Calu3 (cell line): ENCODE results near the gene PPP1R2. TPM values are rescaled to one million over a fixed set of nuclear protein-coding genes. Genes with fewer than 3 reads are reported as not detected.

Experiments used
- BruUV-seq: library from RNA; stranded (reverse); fragments of 400-500 nt; replicated peaks from 2 replicates; lab custom pipeline; 2021; lab: Mats Ljungman, UMichigan
- CTCF ChIA-PET: fragments of 300-600 bp; sonication (Branson Sonifier 250); formaldehyde crosslinking; loops from one replicate; lab custom pipeline; 2022; ENCODE audit warnings: antibody characterized with exemption; lab: Charles Lee
- DNase-seq: peaks from one replicate; pipeline ENCODE4 v3.0.0; 2022
- H3K27ac Mint-ChIP-seq: one replicate; pipeline ENCODE4 v1.8.0; 2022; ENCODE audit warnings: mixed read lengths; ENCODE audit not compliant: unreplicated experiment
- H3K27me3 Mint-ChIP-seq: one replicate; pipeline ENCODE4 v1.8.0; 2022; ENCODE audit warnings: mixed read lengths; ENCODE audit not compliant: unreplicated experiment
- H3K36me3 Mint-ChIP-seq: one replicate; pipeline ENCODE4 v1.8.0; 2022; ENCODE audit warnings: mild to moderate bottlenecking, moderate library complexity, mixed read lengths; ENCODE audit not compliant: insufficient read depth, unreplicated experiment
- H3K4me1 Mint-ChIP-seq: one replicate; pipeline ENCODE4 v1.8.0; 2022; ENCODE audit warnings: mild to moderate bottlenecking, low read depth, mixed read lengths; ENCODE audit not compliant: unreplicated experiment
- H3K4me3 Mint-ChIP-seq: one replicate; pipeline ENCODE4 v1.8.0; 2022; ENCODE audit warnings: mild to moderate bottlenecking, low read depth, moderate library complexity, mixed read lengths; ENCODE audit not compliant: unreplicated experiment
- H3K9me3 Mint-ChIP-seq: one replicate; pipeline ENCODE4 v1.8.0; 2022; ENCODE audit warnings: low read depth, mixed read lengths; ENCODE audit not compliant: unreplicated experiment
- CTCF ChIP-seq: fragments of 200-600 bp; IDR thresholded peaks from one replicate; pipeline ENCODE4 v1.8.0; 2022; ENCODE audit warnings: antibody characterized with exemption; ENCODE audit not compliant: unreplicated experiment
- intact Hi-C: fragments of 100-400 bp; cut with micrococcal nuclease; formaldehyde crosslinking; loops from one replicate; pipeline ENCODE4 v1.10.0; 2022; ENCODE audit not compliant: unreplicated experiment
- total RNA-seq: library from RNA; stranded (reverse); gene quantifications from 2 replicates; pipeline ENCODE4 v1.2.3, GENCODE V29; 2022

Gene PPP1R2
- total RNA-seq, 1 experiment from 2014 or later: 60.6 TPM

- CTCF ChIA-PET: no interaction called here
- BruUV-seq: no TSS peak
- Mint-ChIP-seq H3K9me3 (no peaks in the 10 kb centered on the region), H3K27ac (no peak overlapping the region), H3K36me3 (no peaks in the 10 kb centered on the region), H3K4me1 (no peaks in the 10 kb centered on the region), H3K27me3 (no peaks in the 10 kb centered on the region), H3K4me3 (no peak overlapping the region)
- intact Hi-C loops: no loop called here
- no peak for TF ChIP-seq CTCF
- no peak for DNase-seq
Observed at GRCh38 chr3:195587824-195588223, 44.7 kb upstream of the PPP1R2 start.

GRCh38 chr3:195587406-195587805, 44.3 kb upstream of the PPP1R2 start:
- Mint-ChIP-seq H3K27ac (no peak overlapping the region), H3K4me1 (no peaks in the 10 kb centered on the region), H3K4me3 (no peak overlapping the region), H3K27me3 (no peaks in the 10 kb centered on the region), H3K36me3 (no peaks in the 10 kb centered on the region), H3K9me3 (no peaks in the 10 kb centered on the region)
- TF ChIP-seq CTCF: no peak
- CTCF ChIA-PET: no interaction called here
- no TSS peak for BruUV-seq
- no peak for DNase-seq
- intact Hi-C loops: no loop called here

- H3K4me1 Mint-ChIP-seq: no peaks in the 10 kb centered on the region
- no peak overlapping the region for H3K4me3 Mint-ChIP-seq
- no peak for DNase-seq
- no peak for TF ChIP-seq CTCF
- H3K9me3 Mint-ChIP-seq: no peaks in the 10 kb centered on the region
- no TSS peak for BruUV-seq
- CTCF ChIA-PET: interaction anchor here (0.6 to 1.3 kb wide), 3 partner anchors 12 to 216 kb away, joined by 3 to 6 read pairs (median 5); no protein-coding TSS in a partner anchor
- H3K36me3 Mint-ChIP-seq: no peaks in the 10 kb centered on the region
- intact Hi-C loops: no loop called here
- peaks cover 3% of the 10 kb centered on the region for H3K27me3 Mint-ChIP-seq
- H3K27ac Mint-ChIP-seq: no peak overlapping the region
Observed at GRCh38 chr3:195584543-195584870, 41.4 kb upstream of the PPP1R2 start.

GRCh38 chr3:195583831-195584542, 40.9 kb upstream of the PPP1R2 start, which contains the start of gene APOD:
Gene APOD, minus strand, starts transcription at chr3:195583940. Its CDS starts 4,479 bp downstream, at chr3:195579461.
- Mint-ChIP-seq H3K4me3 (no peak within 1 kb of the TSS), H3K27ac (no peak within 1 kb of the TSS), H3K36me3 (no peaks in the 10 kb centered on the region), H3K9me3 (no peaks in the 10 kb centered on the region), H3K27me3 (peaks cover 8% of the 10 kb centered on the region), H3K4me1 (no peaks in the 10 kb centered on the region)
- DNase-seq: no peak
- CTCF ChIA-PET: interaction anchor here (0.6 to 1.5 kb wide), 6 partner anchors 13 to 216 kb away, joined by 3 to 6 read pairs (median 4); partner anchors contain the start of gene PPP1R2
- intact Hi-C loops: no loop called here
- BruUV-seq: no TSS peak
- no peak for TF ChIP-seq CTCF
